Activated naive CD8-positive, alpha-beta T cell (primary cell): ENCODE results near the gene BCL7B.
"Not testable (repeated sequence)": the region's sequence is repeated elsewhere in the genome, so short reads cannot be mapped to it uniquely, and the experiment has no call there.

Source experiments
- H3K27ac Mint-ChIP-seq: one replicate; pipeline ENCODE4 v1.8.0; 2021; ENCODE audit warnings: mixed read lengths
- H3K27me3 Mint-ChIP-seq: one replicate; pipeline ENCODE4 v1.8.0; 2021; ENCODE audit warnings: mixed read lengths
- H3K36me3 Mint-ChIP-seq: one replicate; pipeline ENCODE4 v1.8.0; 2021; ENCODE audit warnings: mixed read lengths
- H3K4me1 Mint-ChIP-seq: one replicate; pipeline ENCODE4 v1.8.0; 2021; ENCODE audit warnings: low read depth, mixed read lengths
- H3K4me3 Mint-ChIP-seq: one replicate; pipeline ENCODE4 v1.8.0; 2021; ENCODE audit warnings: mild to moderate bottlenecking, mixed read lengths
- H3K9me3 Mint-ChIP-seq: one replicate; pipeline ENCODE4 v1.8.0; 2021; ENCODE audit warnings: low read depth, mixed read lengths

The BCL7B gene

GRCh38 chr7:73532224-73532623, 25.3 kb downstream of the BCL7B start:
- H3K36me3 Mint-ChIP-seq = peaks cover 2% of the 10 kb centered on the region
- H3K27ac Mint-ChIP-seq = no peak overlapping the region
- H3K4me1 Mint-ChIP-seq = peaks cover 11% of the 10 kb centered on the region
- no peaks in the 10 kb centered on the region for H3K27me3 Mint-ChIP-seq
- H3K4me3 Mint-ChIP-seq = no peak overlapping the region
- no peaks in the 10 kb centered on the region for H3K9me3 Mint-ChIP-seq

DNA sequence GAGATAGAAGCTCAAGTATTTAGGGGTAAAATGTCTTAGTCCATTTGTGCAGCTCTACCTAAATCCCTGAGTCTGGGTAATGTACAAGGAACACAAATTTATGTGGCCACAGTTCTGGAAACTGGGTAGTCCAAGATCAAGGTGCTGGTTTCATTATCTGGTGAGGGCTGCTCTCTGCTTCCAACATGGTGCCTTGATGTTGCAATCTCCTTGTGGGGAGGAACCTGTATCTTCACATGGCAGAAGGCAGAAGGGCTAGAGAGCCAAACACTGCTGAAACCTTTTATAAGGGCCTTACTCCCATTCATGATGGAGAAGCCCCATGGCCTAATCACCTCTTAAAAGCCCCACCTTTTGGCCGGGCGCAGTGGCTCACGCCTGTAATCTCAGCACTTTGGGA, 26.7 kb downstream of the BCL7B start:
- peaks cover 16% of the 10 kb centered on the region for H3K4me1 Mint-ChIP-seq
- H3K9me3 Mint-ChIP-seq = no peaks in the 10 kb centered on the region
- peaks cover 2% of the 10 kb centered on the region for H3K36me3 Mint-ChIP-seq
- H3K4me3 Mint-ChIP-seq = no peak overlapping the region
- H3K27me3 Mint-ChIP-seq = no peaks in the 10 kb centered on the region
- H3K27ac Mint-ChIP-seq = no peak overlapping the region

DNA sequence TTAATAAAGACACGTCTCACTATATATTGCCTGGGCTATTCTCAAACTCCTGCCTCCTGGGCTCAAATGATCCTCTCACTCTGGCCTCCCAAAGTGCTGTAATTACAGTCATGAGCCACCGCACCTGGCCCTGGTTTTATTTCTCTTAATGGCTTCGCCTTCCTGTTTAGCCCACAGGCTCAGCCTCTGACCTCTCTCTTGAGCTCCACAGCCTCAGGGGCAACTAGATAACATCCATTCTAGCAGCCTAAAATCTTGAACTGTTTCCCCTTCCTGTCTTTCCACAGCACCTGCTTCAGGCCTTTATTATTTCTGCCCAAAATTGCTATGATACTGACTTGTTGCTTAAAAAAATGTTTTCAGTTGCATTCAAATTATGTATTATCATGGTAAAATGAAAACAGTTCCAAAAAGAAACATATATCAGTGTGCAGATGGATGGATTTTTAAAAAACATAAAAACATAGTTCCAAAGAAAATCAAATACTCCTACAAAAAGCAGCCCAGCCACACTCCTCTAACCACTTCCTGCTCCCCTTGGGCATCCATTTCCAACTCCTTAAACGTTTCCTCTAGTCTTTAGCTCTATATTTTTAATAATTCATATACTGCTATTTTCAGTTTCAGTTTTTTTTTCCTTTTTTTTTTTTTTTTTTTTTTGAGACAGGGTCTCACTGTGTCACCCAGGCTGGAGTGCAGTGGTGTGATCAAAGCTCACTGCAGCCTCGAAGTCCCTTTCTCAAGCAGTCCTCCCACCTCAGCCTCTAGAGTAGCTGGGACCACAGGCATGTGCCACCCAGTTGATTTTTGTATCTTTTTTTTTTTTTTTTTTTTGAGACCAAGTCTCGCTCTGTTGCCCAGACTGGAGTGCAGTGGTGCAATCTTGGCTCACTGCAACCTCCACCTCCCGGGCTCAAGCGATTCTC, 30.3 kb downstream of the BCL7B start:
- H3K36me3 Mint-ChIP-seq = peaks cover 2% of the 10 kb centered on the region
- peaks cover 38% of the 10 kb centered on the region for H3K4me1 Mint-ChIP-seq
- no peaks in the 10 kb centered on the region for H3K27me3 Mint-ChIP-seq
- H3K9me3 Mint-ChIP-seq = no peaks in the 10 kb centered on the region
- peak overlapping the region; percentile 62 for H3K4me3 Mint-ChIP-seq
- peak overlapping the region; percentile 91 for H3K27ac Mint-ChIP-seq

- not testable (repeated sequence) for H3K27me3 Mint-ChIP-seq, H3K36me3 Mint-ChIP-seq, H3K27ac Mint-ChIP-seq, H3K9me3 Mint-ChIP-seq
- Mint-ChIP-seq H3K4me1 (peaks cover 38% of the 10 kb centered on the region), H3K4me3 (peak overlapping the region; percentile 78)
Observed at GRCh38 chr7:73526158-73526494, 31.4 kb downstream of the BCL7B start.

DNA sequence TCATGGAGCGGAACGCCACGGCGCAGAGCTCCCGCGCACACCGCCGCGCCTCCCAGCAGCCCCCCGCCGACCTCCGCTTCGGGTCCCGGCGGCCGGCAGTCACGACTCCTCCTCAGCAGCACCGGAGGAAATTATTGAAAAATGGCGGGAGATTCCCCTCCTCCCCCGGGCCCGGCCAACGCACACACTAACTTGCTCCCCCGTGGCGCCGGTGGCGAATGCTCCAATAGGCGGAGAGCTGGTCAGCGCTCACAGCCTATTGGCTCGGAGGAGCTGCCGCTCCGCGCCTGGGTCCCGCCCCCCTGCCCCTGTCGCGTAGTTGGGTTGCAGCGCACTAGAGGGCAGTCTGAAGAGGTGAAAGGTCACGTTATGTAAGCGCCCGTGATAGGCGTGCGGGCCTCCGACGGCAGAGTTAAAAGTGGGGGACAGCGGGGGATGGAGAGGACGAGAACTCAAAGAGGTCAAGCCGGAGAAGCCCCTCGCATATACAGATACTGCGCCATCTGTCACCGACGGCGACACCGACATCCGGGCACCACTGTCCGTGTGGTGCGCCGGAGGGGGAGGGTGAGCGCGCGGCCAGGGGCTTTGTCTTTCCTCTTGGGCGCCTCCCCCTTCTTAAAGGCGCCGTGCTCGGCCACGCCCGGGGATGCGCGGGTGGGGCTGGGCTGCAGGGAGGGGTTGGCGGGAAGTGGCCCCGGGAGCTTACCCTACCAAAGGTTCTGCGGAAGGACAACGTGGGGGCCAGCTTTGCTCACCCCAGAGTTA, 35.2 kb downstream of the BCL7B start, which contains the start of gene BAZ1B:
TSS of gene BAZ1B (minus strand) at position 189 of the 768 bp plus-strand sequence. CDS start 360 bp downstream, outside the sequence.
- Mint-ChIP-seq H3K4me1 (peaks cover 62% of the 10 kb centered on the region), H3K27ac (peak within 1 kb of the TSS; percentile 97), H3K4me3 (peak within 1 kb of the TSS; percentile 96), H3K36me3 (peaks cover 11% of the 10 kb centered on the region), H3K27me3 (no peaks in the 10 kb centered on the region), H3K9me3 (no peaks in the 10 kb centered on the region)

- no peaks in the 10 kb centered on the region for H3K27me3 Mint-ChIP-seq
- H3K36me3 Mint-ChIP-seq = peaks cover 11% of the 10 kb centered on the region
- peaks cover 60% of the 10 kb centered on the region for H3K4me1 Mint-ChIP-seq
- no peaks in the 10 kb centered on the region for H3K9me3 Mint-ChIP-seq
- H3K4me3 Mint-ChIP-seq = no peak overlapping the region
- no peak overlapping the region for H3K27ac Mint-ChIP-seq
Observed at GRCh38 chr7:73521636-73522104, 35.8 kb downstream of the BCL7B start.

GRCh38 chr7:73520673-73521635, 36.5 kb downstream of the BCL7B start:
- Mint-ChIP-seq H3K27me3 (no peaks in the 10 kb centered on the region), H3K4me3 (peak overlapping the region; percentile 96), H3K9me3 (no peaks in the 10 kb centered on the region), H3K27ac (peak overlapping the region; percentile 94), H3K4me1 (peaks cover 59% of the 10 kb centered on the region), H3K36me3 (peaks cover 11% of the 10 kb centered on the region)

GRCh38 chr7:73519867-73520672, 37.4 kb downstream of the BCL7B start:
- H3K4me1 Mint-ChIP-seq = peaks cover 52% of the 10 kb centered on the region
- H3K27ac Mint-ChIP-seq = peak overlapping the region; percentile 94
- H3K27me3 Mint-ChIP-seq = no peaks in the 10 kb centered on the region
- no peaks in the 10 kb centered on the region for H3K9me3 Mint-ChIP-seq
- peak overlapping the region; percentile 96 for H3K4me3 Mint-ChIP-seq
- peaks cover 13% of the 10 kb centered on the region for H3K36me3 Mint-ChIP-seq

DNA sequence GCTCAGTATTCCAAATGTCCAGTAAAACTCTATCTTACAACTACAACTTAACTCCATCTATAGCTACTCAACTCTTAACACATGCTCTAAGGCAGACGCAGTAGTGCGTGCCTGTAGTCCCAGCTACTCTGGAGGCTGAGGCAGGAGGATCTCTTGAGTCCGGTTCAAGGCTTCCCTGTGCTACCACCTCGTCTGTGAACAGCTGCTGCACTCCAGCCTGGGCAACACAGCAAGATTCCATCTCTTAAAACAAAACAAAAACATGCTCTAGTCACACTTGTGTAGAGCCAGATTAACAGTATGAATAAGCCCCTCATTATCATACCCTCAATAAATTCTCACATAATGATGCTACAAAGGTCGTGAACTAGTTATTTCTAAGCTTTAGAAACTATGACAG, 39.0 kb downstream of the BCL7B start:
- H3K27ac Mint-ChIP-seq = peak overlapping the region; percentile 68
- peak overlapping the region; percentile 96 for H3K4me3 Mint-ChIP-seq
- peaks cover 50% of the 10 kb centered on the region for H3K4me1 Mint-ChIP-seq
- H3K27me3 Mint-ChIP-seq = no peaks in the 10 kb centered on the region
- H3K36me3 Mint-ChIP-seq = peaks cover 17% of the 10 kb centered on the region
- no peaks in the 10 kb centered on the region for H3K9me3 Mint-ChIP-seq

GRCh38 chr7:73517241-73517995, 40.1 kb downstream of the BCL7B start:
- H3K27me3 Mint-ChIP-seq = no peaks in the 10 kb centered on the region
- H3K9me3 Mint-ChIP-seq = no peaks in the 10 kb centered on the region
- H3K36me3 Mint-ChIP-seq = peaks cover 19% of the 10 kb centered on the region
- peak overlapping the region; percentile 42 for H3K4me3 Mint-ChIP-seq
- H3K27ac Mint-ChIP-seq = peak overlapping the region; percentile 50
- H3K4me1 Mint-ChIP-seq = peaks cover 54% of the 10 kb centered on the region

- H3K36me3 Mint-ChIP-seq = peaks cover 16% of the 10 kb centered on the region
Observed at GRCh38 chr7:73515178-73515577, 42.3 kb downstream of the BCL7B start.

DNA sequence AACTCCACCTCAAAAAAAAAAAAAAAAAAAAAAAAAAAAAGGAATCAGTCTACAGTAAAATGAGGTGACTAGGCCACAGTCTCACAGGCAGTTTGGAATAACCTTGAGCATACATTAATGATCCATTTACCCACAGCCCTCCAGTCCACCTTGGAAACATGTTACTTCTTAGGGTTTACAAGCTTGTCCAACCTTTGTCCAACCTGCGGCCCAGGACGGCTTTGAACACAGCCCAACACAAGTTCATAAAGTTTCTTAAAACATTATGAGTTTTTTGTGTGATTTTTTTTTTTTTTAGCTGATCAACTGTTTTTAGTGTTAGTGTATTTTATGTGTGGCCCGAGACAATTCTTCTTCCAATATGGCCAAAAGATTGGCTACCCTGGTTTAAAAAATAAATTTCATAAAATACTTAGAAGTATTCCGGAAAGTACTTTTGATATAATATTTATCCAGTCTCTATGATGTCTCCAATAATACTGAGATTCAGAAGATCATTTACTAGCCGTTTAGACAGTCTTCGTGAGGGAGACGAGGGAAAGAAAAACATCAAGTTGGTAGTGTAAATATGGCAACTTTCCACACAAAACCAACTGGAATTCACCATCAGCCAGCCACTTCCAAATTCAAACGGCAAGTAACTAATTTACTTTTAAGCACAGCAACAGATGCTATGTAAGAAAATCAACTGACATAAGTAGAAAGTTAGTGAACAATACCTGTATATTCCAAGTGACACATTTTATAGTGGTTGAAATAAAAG, 45.3 kb downstream of the BCL7B start:
- Mint-ChIP-seq H3K4me3 (no peak overlapping the region), H3K9me3 (no peaks in the 10 kb centered on the region), H3K27ac (no peak overlapping the region), H3K4me1 (peaks cover 27% of the 10 kb centered on the region), H3K27me3 (no peaks in the 10 kb centered on the region), H3K36me3 (peaks cover 10% of the 10 kb centered on the region)

More at GRCh38 chr7:73515178-73515577, 42.3 kb downstream of the BCL7B start:
- Mint-ChIP-seq H3K27me3 (no peaks in the 10 kb centered on the region), H3K9me3 (no peaks in the 10 kb centered on the region), H3K27ac (peak overlapping the region; percentile 5), H3K4me1 (peaks cover 54% of the 10 kb centered on the region), H3K4me3 (peak overlapping the region; percentile 14)
